ENCODE results near the gene VSIG1. TPM values are rescaled to one million over a fixed set of nuclear protein-coding genes. Genes with fewer than 3 reads are reported as not detected.
A peak's percentile ranks its signal among the peaks of the same experiment; 100 is the strongest.

VSIG1 gene
- polyA plus RNA-seq, 1 donor: 0.18 TPM

DNA sequence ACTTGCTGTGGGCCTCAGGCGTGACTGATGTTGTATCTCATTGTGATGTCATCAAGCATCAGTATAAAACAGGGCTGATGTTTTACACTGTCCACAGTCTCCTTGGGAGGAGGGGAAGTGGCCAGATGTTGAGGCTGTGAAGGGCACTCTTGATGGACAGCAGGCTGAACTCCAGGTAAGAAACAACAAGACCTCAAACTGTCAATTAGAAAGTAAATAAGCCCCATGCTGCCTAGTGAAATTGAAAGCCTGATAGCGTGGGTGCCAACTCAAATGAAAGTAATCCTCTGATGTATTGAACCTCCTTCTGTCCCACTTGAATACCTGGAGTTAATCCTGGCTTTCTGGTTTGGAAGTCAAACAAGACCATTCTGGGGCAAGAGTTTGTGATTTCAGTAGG is 19.7 kb downstream of the VSIG1 start:
- no peak for DNase-seq

DNA sequence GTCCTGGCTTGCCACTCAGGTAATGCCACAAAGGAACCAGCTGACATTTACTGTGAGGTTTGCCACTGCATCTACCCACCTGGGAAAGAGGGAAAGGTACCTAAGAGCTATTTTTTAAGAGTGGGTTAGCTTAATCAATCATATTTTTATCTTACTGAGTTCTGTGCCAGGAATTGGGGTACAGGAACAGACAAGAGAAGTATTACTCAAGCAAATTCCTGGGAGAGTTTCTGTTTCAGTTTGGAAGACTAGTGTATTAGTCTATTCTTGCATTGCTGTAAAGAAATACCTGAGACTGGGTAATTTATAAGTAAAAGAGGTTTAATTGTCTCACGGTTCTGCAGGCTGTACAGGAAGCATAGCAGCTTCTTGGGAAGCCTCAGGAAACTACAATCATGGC is 23.3 kb downstream of the VSIG1 start:
- no peak for DNase-seq

DNA sequence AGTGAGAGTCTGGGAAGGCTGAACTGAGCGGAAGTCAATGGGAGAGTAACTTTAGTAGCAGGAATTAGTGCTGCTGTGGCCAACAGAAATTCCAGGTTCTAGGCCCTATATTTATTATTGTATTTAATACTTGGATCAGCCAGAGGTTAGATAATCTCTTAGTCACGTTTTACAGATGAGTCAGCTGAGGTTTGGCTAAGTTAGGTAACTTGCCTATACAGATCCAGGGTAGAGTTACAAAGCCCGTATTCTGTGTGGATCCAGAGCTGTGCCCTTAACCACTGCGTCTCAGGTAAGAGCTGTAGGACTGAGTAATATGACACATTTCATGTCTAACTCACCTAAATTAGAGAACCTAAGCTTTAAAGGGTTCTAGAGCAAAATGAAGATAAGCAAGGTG is 26.0 kb downstream of the VSIG1 start:
- DNase-seq: no peak

DNA sequence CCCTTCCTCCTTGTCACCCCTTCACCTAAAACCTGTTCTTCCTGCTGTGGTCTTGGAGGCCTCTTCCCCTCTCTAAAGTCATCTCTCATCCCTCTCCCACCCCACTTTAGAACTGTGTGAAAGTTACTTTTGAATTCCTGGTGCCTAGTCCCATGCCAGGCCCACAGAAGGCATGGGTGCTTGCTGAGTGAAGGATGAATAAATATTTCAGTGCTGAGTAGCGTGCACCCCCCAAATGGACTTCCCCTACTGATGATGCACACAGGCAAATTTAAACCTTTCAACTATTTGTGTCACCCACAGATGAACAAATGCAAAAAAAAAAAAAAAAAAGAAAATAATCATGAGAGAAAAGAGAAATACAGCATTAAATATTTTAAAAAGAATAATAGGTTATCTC is 26.7 kb downstream of the VSIG1 start:
- DNase-seq: no peak

DNA sequence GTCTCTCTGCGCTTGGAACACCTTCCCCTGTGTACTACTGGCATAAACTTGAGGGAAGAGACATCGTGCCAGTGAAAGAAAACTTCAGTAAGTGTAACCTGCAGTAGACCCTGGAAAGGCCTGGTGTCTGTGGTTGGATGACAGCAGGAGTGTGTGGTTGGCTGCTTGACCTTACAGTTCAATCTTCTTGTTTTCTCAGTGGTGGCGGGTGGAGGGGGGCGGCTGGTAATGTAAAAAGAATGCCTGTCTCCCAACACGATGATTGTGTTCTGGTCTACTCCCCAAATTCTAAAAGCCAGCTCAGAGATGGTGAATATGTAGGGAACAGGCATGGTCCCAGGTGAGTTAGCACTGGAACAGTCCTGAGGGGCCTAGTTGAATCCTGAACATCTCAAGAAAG is 27.9 kb downstream of the VSIG1 start:
- DNase-seq: no peak

DNA sequence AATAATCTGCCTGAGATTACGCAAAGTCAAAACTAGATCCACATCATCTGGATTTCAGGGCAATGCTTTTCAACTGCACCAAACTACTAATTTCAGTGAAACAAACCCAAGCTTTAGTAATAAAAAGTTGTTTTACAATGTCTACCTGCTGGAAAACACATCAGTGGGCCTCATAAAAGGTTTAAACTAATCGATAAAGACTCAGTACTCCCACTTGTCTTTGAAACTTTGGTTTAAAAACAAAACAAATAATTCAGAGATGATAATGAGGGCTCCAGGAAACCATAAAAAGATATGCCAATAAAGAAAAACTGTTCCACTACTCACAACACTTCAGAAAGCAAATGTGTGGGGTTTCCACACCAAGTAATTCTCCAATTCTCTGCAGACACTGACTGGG is 36.2 kb downstream of the VSIG1 start:
- DNase-seq: no peak

DNA sequence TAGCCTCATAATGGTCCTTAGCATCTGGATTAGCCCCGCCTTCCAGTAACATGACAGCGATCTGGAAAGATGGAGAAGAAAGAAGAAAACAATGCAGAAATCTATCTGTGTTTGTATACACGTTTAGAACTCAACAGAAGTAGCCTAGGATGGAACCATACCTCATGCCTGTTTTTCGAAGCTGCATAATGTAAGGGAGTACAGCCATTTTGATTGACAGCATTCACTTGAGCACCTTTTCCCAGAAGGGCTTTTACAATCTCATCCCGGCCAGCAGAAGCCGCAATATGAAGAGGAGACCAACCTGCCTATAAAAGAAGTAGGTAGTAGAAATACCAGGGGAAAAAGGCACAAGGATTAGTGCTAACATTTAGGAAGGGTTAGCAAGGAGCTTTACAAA is 42.9 kb downstream of the VSIG1 start:
- DNase-seq: no peak

DNA sequence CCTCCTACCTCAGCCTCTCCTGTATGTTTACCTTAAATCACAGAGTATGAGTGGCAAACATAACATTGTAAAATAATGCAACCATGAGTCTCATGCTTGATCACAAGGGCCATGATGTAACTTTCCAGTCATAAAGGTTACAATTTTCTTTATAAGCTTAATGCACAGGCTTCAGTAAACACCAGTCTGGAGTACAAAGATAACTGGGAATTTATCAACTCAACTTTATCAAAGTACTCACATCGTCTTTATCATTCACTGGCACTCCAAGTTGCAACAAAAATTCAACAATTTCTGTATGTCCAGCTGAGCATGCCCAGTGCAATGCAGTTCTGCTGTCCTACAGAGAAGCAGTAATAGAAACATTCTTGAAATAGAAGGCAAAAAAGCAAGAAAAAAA is 43.6 kb downstream of the VSIG1 start:
- DNase-seq: no peak

DNA sequence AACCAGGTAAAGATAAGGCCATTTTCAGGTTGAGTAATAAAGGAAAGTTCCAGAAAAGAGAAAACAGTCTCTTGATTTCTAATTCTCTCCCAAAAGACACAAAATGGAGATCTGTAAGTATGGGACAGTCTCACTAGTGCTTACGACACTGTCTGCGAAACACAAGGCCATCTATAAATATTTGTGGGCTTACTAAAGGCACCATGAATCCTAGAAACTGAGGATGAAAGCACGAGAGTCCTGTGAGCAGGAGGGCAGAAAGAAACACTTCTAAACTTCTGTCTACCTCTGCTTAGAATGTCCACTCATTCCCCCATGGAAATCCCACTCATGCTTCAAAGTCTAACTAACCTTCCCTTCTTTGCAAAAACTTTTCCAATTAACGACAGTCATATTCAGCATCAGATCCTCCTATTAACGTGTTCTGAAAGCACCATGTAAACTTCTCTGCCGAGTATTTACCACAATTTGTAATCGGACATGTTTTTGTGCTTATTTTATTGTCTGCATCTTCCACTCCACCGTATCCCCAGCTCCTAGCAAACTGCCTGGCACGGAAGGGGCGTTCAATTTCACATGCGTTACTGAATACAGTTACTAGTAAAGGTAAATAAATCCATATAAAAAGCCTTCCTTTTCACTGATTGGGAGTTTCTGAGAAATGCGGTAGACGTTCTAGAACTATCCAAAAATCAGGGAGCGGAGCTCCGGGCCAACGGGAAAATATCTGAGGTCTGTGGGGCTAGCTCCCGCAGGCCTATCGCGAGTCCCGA is 45.8 kb downstream of the VSIG1 start:
- DNase-seq: peak; percentile 10

DNA sequence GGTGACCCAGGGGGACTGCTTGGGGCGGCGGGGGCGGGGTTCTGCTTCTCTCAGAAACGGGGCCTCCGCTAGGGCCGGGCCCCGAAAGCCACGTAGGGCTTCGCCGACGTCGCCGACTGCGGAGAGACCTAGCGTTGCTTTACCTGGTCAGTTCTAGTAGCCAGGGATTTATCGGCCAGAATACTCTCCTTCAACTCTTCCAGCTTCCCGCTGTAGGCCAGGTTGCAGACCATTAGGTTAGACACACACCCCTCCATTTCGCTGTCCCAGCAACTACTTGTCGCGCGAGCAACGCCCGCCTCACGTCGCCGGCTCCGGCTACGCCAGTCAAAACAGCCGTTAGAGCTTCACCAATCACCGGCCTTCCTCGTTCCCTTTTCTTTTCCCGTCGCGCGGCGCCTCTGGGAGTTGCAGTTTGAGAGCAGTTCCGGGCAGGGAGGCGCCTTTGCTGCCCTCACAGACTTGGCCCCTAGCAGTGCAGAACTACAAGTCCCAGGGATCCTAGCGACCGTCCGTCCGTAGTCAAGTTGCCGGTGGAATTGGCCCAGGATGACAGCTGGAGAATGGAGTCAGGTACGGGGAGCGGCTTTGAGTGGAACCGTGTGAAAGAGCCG is 46.5 kb downstream of the VSIG1 start, which contains the start of the genes ATG4A and PSMD10:
Gene ATG4A, plus strand, starts transcription at position 515 of the 614 bp plus-strand sequence. Its CDS starts 49 bp downstream, at position 564.
Gene PSMD10, minus strand, starts transcription at position 279 of the 614 bp plus-strand sequence. Its CDS starts 22 bp downstream, at position 257.
- DNase-seq: peak; percentile 93

DNA sequence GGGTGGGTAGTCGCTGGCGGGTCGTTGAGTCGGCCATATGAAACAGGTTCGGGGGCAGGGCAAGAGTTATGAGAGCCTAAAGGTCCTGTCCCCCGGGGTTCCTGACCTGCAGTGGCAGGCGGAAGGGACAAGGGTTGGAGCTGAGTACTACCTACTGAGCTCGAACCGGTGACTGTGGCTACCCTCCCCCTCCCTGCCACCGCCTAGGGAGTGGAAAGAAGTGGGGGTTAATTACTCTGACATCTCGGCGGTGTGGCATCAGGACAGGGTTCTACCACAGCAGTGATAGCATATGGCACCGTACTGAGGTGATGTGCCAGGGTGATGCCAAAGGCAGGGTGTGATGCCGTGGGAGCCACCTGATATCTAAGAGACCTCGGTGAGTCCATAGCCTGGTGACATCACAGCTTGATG is 47.0 kb downstream of the VSIG1 start:
- DNase-seq: no peak

DNA sequence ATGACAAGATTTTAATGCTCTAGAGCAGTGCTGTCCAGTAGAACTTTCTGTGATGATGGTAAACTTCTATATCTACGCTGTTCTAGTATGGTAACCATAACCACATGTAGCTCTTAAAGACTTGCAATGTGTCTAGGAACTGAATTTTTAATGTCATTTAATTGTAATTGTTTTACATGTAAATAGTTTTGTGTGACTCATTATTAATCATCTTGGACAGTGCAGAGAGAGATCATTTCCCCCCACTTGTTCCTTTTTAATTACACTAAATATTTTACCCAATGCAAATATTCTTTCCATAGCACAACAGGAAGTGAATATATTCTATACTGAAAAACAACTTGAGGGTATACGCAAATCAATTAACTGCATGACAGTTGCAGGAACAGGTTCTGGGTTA is 52.5 kb downstream of the VSIG1 start:
- no peak for DNase-seq

DNA sequence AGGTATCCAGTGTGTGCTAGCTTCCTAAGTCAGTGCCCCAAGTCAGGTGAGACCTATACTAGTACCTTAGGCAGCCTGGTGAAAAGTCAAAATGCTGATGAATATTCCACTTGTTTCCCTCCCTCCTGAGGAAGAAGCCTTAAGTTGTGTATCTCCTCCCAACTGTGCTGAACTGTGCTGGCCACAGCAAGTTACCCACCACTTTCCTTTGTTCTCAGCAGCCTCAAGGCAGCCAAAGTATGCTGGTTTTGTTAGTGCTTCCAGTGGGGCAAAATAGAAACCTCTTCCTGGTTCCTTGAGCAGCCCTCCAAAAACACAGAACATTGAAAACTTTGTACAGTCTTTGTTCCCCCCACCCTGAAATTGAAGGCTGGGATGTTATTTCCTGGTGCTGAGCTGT is 60.6 kb downstream of the VSIG1 start:
- DNase-seq: no peak

DNA sequence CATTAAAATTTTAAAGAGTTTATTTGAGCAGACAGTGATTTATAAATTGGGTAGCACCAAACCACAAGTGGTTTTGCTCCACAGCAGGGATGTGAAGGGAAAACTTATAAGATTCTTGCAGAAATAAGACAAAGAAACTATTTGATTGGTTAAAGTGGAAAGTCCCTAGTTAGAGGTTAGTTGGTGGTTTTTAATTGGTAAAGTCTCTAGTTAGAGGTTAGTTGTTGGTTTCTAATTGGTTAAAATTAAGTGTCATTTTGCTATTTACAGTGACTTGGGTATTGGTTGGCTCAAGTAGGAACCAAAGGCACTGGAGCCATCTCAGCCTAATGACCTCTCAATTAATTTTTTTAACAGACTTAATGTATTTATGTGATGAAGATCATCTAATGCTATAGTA is 69.7 kb downstream of the VSIG1 start:
- DNase-seq: no peak

DNA sequence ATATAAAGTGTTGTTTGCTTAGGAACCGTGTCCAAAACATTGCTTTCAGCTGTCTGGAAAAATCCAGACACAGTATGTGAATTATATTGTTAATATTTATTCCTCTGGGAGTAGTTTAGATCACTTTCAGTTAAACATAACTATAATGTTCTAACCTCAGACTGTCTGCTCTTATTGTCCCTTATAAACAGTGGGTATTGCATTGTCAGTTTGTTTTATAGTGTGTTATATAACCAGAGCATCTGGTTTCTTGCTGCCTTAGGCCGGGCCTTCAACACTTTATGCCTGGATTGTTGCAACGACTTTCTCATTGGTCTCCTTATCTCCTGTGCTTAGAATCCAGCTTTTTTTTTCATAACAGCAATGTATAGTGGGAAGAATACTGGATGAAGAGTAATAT is 73.1 kb downstream of the VSIG1 start:
- no peak for DNase-seq

DNA sequence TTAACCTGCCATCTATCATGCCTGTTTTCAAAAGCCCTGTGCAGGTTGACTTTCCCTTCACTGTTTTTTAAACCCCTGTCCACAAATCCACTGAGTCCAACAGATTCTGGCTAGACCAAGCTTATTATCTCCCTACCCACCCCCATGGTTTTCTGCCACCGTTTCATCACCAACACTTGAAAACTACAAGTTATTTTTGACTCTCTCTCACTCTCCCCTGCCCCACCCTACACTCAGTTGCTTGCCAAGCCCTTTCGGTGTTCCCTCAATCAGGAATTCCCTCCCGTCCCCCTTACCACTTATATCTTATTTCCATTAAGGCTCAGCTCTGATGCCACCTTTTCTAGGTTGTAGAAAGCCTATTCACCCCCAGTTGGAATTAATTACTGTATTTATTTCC is 76.4 kb downstream of the VSIG1 start:
- no peak for DNase-seq

DNA sequence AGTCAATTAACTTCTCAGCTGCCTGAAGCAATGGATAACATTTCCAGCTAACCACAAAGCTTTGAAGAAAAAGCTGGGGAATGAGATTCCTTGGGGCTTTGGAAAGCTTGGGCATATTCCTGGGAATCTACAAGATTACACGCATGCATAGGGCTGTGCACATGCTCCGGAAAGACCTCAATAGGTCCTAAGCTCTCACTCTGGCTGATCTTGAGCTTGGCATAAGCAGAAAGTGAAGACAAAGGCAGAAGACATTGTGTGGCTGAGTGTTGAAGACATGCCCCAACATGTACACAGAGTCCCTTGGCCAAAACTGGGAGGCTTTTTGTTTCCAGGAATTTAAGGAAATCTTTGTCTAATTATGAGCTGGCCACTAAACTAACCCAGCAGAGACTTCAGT is 77.9 kb downstream of the VSIG1 start:
- DNase-seq: no peak

DNA sequence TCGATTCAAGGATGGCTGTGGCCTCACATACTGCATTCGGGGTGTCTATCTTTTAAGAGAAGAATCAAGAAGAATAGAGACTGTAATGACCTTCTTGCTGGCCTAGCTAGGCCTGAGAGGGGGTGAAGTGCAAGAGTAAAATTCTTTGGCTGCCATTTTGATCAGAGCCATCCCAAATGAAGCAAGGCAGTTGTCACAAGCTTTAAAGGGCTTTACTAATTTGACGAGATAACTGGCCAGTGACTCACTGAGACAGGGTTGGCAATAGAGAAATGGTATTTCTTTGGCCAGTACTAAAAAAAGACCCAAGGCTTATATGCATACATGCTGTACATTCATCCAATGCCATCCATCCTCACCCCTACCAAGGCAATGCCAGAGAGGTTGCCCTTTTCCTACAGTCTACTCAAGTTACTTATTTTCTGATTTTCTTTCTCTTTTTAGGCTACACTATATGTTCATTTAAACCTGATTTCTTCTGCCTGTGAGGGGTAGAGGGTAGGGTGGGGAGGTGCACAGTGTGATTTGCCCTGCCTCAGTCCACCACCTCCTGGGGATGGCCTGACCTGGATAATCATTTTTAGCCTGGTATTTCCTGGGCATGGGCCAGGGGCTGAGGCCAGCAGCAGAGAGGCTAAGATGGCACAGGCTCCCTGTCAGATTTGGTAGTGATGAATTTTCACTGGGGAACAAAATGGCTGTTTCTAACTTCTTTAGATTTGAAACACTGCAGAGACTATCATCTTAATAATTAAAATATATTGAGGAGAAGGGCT is 78.9 kb downstream of the VSIG1 start:
- DNase-seq: no peak

DNA sequence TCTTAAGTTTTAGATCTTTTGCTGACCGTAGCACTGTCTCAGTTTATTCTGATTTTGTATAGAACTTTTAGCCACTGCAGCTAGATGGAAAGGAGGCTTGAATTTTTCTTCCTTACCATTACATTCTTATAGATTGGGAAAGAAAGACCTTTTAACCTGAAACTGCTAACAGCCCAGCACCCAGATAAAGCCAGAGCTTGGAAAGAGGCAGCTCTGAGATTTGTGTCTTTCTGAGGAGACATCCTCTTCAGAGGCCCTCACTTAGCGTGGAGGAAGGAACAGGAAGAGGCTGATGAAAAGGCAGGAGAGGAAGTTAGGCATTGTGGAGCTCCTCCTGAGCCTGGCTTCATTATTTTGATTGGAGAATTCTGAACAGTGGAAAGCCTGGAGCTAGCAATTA is 81.8 kb downstream of the VSIG1 start:
- no peak for DNase-seq

DNA sequence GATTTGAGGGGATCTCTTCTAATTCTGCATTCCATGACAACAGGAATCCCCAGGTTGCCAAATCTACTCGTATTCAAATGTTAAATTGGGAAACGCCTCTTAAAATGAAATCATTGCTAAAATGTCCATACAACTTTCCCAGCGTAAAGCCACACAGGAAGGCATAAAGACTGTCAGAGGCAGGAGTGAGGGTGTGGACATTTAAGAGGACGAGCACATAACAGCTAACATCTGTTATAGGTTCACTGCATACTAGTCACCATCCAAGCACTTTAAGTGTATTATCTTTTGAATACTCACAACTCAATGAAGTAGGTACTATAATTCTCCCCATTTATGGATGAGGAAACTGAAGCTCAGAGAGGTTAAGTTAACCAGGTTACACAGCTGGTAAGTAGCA is 82.3 kb downstream of the VSIG1 start:
- DNase-seq: no peak
